HL-60/S4 treated with retinoic acid at 250 ng/mL for 4 days and 3 days (cell line): ENCODE measurements around the gene FRS2.
"Not testable (repeated sequence)": the region's sequence is repeated elsewhere in the genome, so short reads cannot be mapped to it uniquely, and the experiment has no call there.

Experiments
- in situ Hi-C: fragments of 300-500 bp; cut with MboI; formaldehyde crosslinking; loops from 2 replicates; pipeline ENCODE4 v1.7.0; 2022; ENCODE audit warnings: low sequenced_read_pairs

Gene FRS2

DNA sequence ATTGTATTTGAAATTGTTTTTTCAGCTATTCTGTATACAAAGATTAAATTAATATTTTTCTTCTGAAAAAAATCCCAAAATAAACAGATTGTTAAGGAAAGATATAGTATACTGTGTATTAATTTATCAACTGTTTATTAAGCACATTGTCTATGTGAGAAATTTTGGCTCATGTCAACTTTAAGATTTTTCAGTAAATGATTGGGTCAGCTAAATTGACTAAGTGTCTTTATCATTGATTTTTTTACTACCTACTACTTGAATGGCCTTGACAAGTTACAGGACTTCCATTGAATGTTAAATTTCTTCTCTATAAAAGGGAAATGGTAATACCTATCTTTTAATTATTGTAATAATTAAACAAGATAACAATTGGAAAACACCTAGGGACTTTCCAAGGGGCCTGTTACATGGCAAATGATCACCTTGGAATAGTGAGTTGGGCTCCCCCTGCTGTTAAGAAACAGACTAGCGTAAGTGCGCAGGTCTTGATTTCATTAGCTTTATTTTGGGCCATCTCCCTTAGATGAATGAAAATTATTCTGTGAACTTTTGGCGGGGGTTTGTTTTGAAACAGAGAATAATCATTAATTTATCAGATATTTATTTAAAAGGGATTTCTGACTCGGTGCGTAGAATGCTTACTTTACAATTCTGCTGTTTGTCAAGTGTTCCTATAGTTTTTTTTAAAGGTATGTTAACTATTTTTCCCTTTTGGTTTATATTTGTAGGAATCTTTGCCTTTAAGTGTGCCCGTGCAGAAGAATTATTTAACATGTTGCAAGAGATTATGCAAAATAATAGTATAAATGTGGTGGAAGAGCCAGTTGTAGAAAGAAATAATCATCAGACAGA, 100.6 kb downstream of the FRS2 start:
- in situ Hi-C loops, result loop anchor here (25.0 kb wide), 1 partner anchor 283 kb away; no protein-coding TSS in a partner anchor

- in situ Hi-C loops, result no loop called here
Measured at GRCh38 chr12:69575346-69575745, 105.2 kb downstream of the FRS2 start.

DNA sequence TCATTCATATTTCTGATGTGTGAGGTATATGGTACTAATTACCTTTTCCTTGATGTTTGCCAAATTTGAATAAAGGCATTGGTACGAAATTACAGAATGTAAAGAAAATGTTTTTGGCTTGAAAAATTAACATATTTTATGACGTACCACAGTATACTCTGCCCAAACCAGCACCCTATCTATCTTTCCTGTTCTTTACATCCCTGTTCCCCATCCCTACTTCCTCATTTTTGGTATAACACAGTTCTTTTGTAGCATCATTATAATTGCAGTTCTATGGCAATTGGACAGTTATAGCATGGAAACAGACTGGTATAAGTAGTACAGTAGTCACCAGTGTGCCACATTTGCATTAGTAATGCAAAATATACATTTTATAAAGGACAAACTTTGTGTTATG, 108.1 kb downstream of the FRS2 start:
- in situ Hi-C loops, result no loop called here

- in situ Hi-C loops, result no loop called here
Measured at GRCh38 chr12:69579029-69579428, 108.8 kb downstream of the FRS2 start.

DNA sequence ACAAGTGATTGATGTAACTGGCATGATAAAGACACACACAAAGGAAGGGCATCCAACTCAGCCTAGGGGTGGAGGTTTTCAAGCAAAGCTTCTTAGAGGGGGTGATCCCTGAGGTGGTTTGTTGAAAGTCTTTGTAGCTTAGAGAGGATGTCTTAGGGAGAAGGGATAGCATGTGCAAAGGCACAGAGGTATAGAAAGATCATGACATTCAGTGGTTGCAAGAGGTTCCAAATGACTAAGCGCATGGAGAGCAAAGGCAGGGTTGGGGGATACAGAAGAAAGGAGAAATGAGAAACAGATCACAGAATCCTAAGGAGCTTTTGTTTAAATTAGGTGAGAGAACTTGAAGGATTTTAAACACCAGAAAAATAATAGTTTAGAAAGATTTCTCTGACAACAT, 109.9 kb downstream of the FRS2 start:
- in situ Hi-C loops, result no loop called here

- in situ Hi-C loops, result no loop called here
Measured at GRCh38 chr12:69583203-69583602, 113.0 kb downstream of the FRS2 start.

DNA sequence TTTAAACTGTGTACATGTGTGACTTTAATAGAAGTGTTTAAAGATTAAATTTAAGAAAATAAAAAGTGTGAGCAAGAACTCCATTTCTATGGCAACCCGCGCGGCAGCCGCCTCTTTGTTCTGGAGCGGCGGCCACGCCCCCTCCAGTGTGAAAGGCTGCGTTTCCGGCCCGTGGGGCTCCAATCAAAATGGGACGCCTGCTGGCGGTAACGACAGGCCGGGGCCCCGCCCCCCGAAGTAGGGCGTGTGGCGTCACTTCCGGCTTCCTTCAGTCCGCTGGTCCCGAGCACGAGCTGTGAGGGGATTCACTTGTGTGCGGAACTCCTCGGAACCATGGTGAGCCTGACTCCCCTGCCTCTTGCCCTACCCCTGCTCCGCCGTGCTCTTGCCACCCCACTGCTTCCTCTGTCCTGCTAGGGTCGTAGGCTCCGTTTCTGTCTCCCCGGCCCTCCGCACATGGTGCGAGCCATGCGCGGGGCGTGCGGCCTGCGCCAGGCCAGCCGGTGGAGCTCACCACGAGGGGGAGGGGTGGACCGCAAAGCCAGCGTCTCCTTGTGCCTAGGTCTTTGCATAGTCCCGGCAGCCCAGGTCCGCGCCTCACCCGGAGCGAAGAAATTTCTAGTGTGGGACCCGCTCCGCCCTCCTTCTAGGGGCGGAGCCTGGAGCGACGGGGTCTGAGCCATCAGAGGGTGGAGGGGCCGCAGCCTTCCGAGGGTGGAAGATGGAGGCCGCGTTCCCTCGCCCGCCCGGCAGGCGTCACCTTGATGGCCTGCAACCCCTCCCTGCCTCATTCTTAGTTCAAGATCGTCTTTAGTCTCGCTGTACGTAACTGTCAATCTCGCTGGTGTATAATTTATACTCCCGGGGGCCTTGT, 115.2 kb downstream of the FRS2 start, which contains the start of gene CCT2:
TSS of gene CCT2 (plus strand) at position 271 of the 874 bp plus-strand sequence. CDS start at position 334, 63 bp downstream.
- in situ Hi-C loops, result no loop called here

GRCh38 chr12:69588527-69588926, 118.3 kb downstream of the FRS2 start:
- in situ Hi-C loops, result no loop called here

- in situ Hi-C loops, result no loop called here
Measured at GRCh38 chr12:69589082-69589481, 118.9 kb downstream of the FRS2 start.

GRCh38 chr12:69595689-69596088, 125.5 kb downstream of the FRS2 start:
- in situ Hi-C loops, result no loop called here

- in situ Hi-C loops, result no loop called here
Measured at GRCh38 chr12:69598174-69598753, 128.1 kb downstream of the FRS2 start.

- in situ Hi-C loops, result no loop called here
Measured at GRCh38 chr12:69600804-69601203, 130.6 kb downstream of the FRS2 start.

GRCh38 chr12:69601962-69602685, 131.9 kb downstream of the FRS2 start:
- in situ Hi-C loops, result no loop called here

DNA sequence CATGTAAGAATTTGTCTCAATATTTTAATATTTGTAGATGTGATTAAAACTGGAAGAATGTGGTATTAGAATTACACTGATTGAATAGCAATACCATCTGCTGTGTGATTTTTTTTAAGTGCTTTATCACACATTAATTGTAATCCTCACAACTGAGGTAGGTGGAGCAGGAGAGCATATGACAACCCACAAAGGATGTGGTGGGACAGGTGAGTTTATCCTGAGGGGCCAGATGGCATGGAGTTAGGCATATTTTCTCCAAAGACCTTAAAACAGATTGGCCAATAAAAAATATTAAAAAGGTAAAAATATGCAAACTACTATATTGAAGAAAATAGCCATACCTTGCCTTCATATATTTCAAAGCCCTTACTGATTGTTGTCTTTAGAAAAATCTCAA, 132.8 kb downstream of the FRS2 start:
- in situ Hi-C loops, result no loop called here

- in situ Hi-C loops, result not testable (repeated sequence)
Measured at GRCh38 chr12:69603556-69603955, 133.4 kb downstream of the FRS2 start.

- in situ Hi-C loops, result not testable (repeated sequence)
Measured at GRCh38 chr12:69604275-69604674, 134.1 kb downstream of the FRS2 start.

GRCh38 chr12:69608114-69608513, 137.9 kb downstream of the FRS2 start:
- in situ Hi-C loops, result no loop called here

DNA sequence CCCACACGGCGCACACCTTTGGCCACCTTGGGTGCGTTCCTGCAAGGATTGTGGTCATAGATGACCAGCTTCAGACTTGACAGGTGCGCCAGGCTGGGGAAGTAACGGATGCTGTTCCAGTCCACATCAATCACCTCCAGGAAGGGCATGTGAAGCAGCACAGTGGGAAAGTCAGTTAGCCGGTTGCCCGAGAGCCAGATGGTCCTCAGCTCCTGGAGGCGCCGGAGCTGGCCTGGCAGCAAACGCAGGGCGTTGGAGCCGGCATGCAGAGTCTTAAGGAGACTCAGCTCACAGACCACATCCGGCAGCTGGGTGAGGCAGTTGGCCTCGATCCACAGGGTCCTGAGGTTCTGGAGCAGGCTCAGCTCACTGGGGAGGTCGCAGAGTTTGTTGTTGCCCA, 139.9 kb downstream of the FRS2 start:
- in situ Hi-C loops, result no loop called here

DNA sequence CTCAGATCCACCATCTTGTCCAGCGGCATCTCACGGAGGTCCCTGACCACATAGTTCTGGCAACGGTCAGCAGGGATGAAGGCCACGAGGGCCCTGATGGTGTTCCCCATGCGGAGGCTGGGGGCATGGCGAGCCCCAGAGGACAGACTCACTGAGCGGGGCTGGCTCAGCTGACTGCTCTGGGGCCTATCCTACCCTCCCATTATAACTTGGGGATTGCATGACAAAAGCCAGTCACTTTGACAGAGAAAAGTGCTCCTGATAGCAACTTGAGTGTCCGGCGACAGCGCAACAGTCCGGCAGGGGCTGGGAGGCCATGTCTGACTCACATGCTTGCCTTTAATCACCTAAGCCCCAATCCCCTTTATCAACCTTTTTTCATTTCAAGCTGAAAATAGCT, 140.5 kb downstream of the FRS2 start, which contains the start of gene LRRC10:
TSS of gene LRRC10 (minus strand) at position 179 of the 400 bp plus-strand sequence. CDS start at position 110, 69 bp downstream.
- in situ Hi-C loops, result no loop called here

DNA sequence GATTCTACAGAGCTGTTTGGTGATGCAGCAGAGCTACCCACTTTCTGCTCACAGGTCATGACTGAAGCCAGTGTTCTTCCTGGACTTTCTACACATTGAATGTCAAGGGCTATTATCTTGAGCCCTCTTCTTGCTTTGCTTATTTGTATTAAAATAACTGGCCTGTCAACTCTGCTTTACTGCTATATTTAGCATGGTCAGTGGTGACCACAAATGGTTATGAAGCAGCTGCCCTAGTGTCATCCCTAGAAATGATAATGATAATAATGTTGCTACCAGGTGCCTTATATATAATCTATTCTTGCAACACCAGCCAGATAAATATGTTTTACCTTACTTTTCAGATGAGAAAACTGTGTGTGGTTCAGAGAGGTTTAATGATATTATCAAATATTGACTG, 143.2 kb downstream of the FRS2 start:
- in situ Hi-C loops, result no loop called here

DNA sequence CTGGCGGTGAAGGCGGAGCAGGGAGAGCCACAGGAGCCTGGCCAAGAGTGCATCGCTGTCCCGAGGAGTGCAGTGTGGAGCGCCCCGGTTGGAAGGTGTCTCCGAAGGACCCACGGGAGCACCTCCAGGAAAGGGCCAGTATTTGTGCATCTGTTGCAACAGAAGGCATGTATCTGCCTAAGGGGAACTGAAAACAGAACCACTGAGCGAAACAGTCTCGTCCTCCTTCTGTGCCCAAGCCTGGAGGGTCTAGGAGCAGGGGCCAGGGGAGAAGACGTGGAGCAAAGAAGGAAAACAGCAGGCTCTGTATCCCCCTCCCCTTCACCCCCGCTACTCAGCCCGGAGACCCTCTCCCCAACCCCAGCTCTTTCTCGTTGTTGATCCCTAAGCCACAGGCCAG, 145.8 kb downstream of the FRS2 start:
- in situ Hi-C loops, result no loop called here
